ENCODE data around the gene ASB2. TPM values are rescaled to one million over a fixed set of nuclear protein-coding genes. Genes with fewer than 3 reads are reported as not detected.

The ASB2 gene
- total and polyA plus RNA-seq, 5 donors, result 112 to 141 (median 120) TPM

GRCh38 chr14:93911975-93912615 is 64.3 kb downstream of the ASB2 start:
- Histone ChIP-seq H3K4me1 (ENCODE audit: control insufficient read depth, insufficient read depth, low read length) (no peaks in the 10 kb centered on the region), H3K4me3 (ENCODE audit: low read length) (no peak overlapping the region), H3K27ac (ENCODE audit: low read length) (no peak overlapping the region), H3K9me3 (ENCODE audit: control insufficient read depth, low read length) (no peaks in the 10 kb centered on the region), H3K27me3 (ENCODE audit: control insufficient read depth, insufficient read depth) (no peaks in the 10 kb centered on the region)
- ATAC-seq (no peak), DNase-seq (no peak)
- 71% methylated on average over 5 of the region's 5 CpGs for WGBS
- intact Hi-C loops (cut with DNase I), result no loop called here

DNA sequence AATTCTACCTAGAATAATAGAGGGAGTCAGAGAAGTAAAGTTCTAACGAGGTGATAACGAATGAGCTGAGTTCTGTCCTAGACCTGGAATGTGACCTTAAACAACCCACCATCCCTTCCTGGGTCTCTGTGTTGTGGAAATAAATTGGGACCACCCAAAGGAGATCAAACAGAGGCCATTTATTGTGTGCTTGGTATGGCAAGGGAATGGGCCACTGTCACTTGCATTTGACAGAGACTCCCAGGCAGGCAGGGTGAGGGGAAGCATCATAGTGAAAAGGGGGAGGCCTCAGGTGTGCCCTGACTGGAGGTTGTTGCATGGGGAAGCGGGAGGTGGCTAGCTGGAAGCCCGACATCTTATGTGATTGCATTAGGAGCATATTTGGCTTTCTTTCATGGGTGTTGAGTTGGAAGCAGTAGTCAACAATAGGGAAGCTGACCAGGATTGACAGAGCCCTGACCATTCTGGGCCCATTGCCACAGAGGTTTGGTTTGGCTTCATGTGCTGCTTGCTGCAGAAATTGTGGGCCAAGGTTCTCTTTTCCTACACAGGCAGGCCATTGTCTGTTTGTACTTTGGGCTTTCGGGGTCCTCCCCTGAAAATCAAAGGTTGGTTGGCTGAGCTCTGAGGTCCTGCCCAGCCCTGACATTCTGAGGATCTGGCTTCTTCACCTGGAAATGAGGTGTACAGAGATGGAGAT is 66.8 kb downstream of the ASB2 start:
- Histone ChIP-seq H3K4me1 (ENCODE audit: control insufficient read depth, insufficient read depth, low read length) (no peaks in the 10 kb centered on the region), H3K4me3 (ENCODE audit: low read length) (no peak overlapping the region), H3K27me3 (ENCODE audit: control insufficient read depth, insufficient read depth) (no peaks in the 10 kb centered on the region), H3K9me3 (ENCODE audit: control insufficient read depth, low read length) (no peaks in the 10 kb centered on the region), H3K27ac (ENCODE audit: low read length) (no peak overlapping the region)
- DNase-seq (no peak), ATAC-seq (no peak)
- intact Hi-C loops (cut with DNase I), result no loop called here
- WGBS, result 75% methylated on average over 5 of the region's 5 CpGs

DNA sequence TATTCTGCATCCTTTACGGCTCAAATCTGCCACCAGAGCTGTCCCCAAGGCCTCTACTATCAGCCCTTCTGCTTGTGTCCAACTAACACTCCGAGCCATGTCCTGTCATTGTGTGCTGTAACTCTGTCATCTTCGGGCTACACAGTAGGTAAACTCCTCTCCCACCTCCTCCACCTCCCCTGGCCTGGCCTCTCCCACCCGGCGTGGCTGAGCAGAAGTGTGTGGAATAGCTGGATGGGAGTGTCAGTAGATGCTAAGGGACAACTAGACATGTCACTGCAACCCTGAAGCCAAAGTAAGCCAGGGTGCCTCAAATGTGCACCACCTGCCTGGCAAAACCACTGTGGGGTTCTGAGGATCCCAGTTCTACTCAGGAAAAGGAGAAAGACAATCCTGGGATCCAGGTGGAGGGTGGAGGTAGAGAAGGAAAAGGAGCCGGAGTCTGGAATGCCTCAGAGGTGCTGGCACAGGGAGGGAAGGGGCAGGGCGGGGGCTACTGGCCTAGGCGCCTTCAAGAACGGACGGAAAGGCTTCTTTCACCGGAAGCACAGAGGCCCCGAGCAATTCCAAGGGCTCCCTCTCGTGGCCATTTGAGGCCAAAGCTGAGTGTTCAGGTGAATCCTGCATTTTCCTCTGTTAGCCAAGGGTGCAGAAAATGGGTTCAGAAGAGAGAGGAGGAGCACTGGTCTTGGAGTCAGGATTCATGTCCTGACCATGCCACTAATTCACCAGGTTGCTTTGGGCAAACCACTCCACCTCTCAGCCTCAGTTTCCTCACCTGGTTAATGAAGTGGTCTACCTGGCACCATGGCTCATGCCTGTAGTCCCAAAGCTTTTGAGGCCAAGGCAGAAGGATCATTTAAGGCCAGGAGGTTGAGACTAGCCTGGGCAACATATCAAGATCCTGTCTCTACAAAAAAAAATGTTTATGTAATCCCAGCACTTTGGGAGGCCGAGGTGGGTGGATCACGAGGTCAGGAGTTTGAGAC is 69.7 kb downstream of the ASB2 start:
- ATAC-seq (peak in 1 of 2 donors; percentile 27), DNase-seq (peak in 2 of 3 donors; percentile 52 to 79)
- Histone ChIP-seq H3K9me3 (ENCODE audit: control insufficient read depth, low read length) (no peaks in the 10 kb centered on the region), H3K27ac (ENCODE audit: low read length) (no peak overlapping the region), H3K4me3 (ENCODE audit: low read length) (no peak overlapping the region), H3K27me3 (ENCODE audit: control insufficient read depth, insufficient read depth) (no peaks in the 10 kb centered on the region), H3K4me1 (ENCODE audit: control insufficient read depth, insufficient read depth, low read length) (no peaks in the 10 kb centered on the region)
- intact Hi-C loops (cut with DNase I), result no loop called here
- WGBS, result 49% methylated on average over 15 of the region's 15 CpGs

- intact Hi-C loops (cut with DNase I), result no loop called here
- H3K27me3 ChIP-seq (ENCODE audit: control insufficient read depth, insufficient read depth), result no peaks in the 10 kb centered on the region
- no peak overlapping the region for H3K27ac ChIP-seq (ENCODE audit: low read length)
- H3K9me3 ChIP-seq (ENCODE audit: control insufficient read depth, low read length), result no peaks in the 10 kb centered on the region
- ATAC-seq, result no peak
- no peak overlapping the region for H3K4me3 ChIP-seq (ENCODE audit: low read length)
- 59% methylated on average over 4 of the region's 4 CpGs for WGBS
- no peaks in the 10 kb centered on the region for H3K4me1 ChIP-seq (ENCODE audit: control insufficient read depth, insufficient read depth, low read length)
- DNase-seq, result no peak
These were observed 70.7 kb downstream of the ASB2 start for GRCh38 chr14:93905623-93906022.

DNA sequence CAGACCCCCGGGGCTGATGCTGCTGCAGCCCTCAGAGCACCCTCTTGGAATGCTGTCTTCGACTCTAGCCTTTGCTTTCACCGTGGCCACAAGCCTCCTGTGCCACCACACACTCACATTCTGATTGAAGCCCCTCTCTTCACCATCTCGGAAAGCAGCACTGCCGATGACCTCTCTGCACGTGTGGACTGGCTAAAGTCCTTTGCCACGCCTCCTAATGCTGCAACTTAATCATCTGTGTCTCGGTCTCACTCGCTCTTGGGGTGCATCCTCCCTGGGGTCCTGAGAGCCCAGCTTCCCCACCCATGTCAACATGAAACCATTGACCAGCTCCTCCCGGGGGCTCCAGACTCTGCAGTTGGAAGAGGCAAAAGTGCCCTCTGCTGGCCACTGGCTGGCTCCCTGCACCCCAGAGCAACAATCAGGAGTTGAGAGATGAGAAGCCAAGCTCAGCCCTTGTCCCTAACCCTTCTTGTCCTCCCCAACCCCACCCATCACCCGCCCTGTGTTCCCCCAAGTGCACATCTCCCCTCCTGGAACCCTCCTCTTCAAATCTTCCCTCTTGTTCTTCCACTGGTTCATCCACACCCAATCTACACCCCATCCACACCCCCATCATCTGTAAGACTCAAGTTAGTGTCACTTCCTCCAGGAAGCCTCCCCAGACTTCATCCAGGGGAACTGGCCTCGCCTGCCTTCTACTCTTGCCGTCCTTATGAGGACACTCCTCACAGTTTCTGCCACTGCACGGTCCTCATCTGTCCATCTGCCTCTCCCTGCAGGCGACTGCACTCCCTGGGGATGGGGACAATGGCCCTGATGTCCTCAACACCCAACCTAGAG is 72.8 kb downstream of the ASB2 start:
- no peak overlapping the region for H3K4me3 ChIP-seq (ENCODE audit: low read length)
- intact Hi-C loops (cut with DNase I), result loop anchor here in 1 of 4 donors (5.0 kb wide), 1 partner anchor 256 kb away; no protein-coding TSS in a partner anchor
- peak in 1 of 3 donors; percentile 58 for DNase-seq
- H3K4me1 ChIP-seq (ENCODE audit: control insufficient read depth, insufficient read depth, low read length), result no peaks in the 10 kb centered on the region
- no peak overlapping the region for H3K27ac ChIP-seq (ENCODE audit: low read length)
- H3K27me3 ChIP-seq (ENCODE audit: control insufficient read depth, insufficient read depth), result no peaks in the 10 kb centered on the region
- ATAC-seq, result no peak
- no peaks in the 10 kb centered on the region for H3K9me3 ChIP-seq (ENCODE audit: control insufficient read depth, low read length)
- 48% methylated on average over 15 of the region's 15 CpGs for WGBS

- H3K27me3 ChIP-seq (ENCODE audit: control insufficient read depth, insufficient read depth), result no peaks in the 10 kb centered on the region
- WGBS, result 73% methylated on average over 13 of the region's 13 CpGs
- no peak for ATAC-seq
These were observed 73.6 kb downstream of the ASB2 start for GRCh38 chr14:93902619-93903307.

GRCh38 chr14:93901813-93902212 is 74.6 kb downstream of the ASB2 start:
- Histone ChIP-seq H3K27me3 (ENCODE audit: control insufficient read depth, insufficient read depth) (no peaks in the 10 kb centered on the region), H3K9me3 (ENCODE audit: control insufficient read depth, low read length) (no peaks in the 10 kb centered on the region), H3K4me3 (ENCODE audit: low read length) (no peak overlapping the region), H3K4me1 (ENCODE audit: control insufficient read depth, insufficient read depth, low read length) (no peaks in the 10 kb centered on the region), H3K27ac (ENCODE audit: low read length) (no peak overlapping the region)
- intact Hi-C loops (cut with DNase I), result loop anchor here in 1 of 4 donors (5.0 kb wide), 1 partner anchor 255 kb away; no protein-coding TSS in a partner anchor
- 34% methylated on average over 6 of the region's 6 CpGs for WGBS
- peak in 1 of 2 donors; percentile 22 for ATAC-seq
- no peak for DNase-seq

More at GRCh38 chr14:93902619-93903307, 73.6 kb downstream of the ASB2 start:
- intact Hi-C loops (cut with DNase I), result loop anchor here in 1 of 4 donors (5.0 kb wide), 1 partner anchor 255 kb away; no protein-coding TSS in a partner anchor
- Histone ChIP-seq H3K4me3 (ENCODE audit: low read length) (no peak overlapping the region), H3K27ac (ENCODE audit: low read length) (no peak overlapping the region), H3K9me3 (ENCODE audit: control insufficient read depth, low read length) (no peaks in the 10 kb centered on the region), H3K4me1 (ENCODE audit: control insufficient read depth, insufficient read depth, low read length) (no peaks in the 10 kb centered on the region)
- DNase-seq, result no peak

GRCh38 chr14:93898731-93899130 is 77.6 kb downstream of the ASB2 start:
- no peaks in the 10 kb centered on the region for H3K4me1 ChIP-seq (ENCODE audit: control insufficient read depth, insufficient read depth, low read length)
- intact Hi-C loops (cut with DNase I), result no loop called here
- H3K27me3 ChIP-seq (ENCODE audit: control insufficient read depth, insufficient read depth), result no peaks in the 10 kb centered on the region
- no peak overlapping the region for H3K27ac ChIP-seq (ENCODE audit: low read length)
- ATAC-seq, result no peak
- no peaks in the 10 kb centered on the region for H3K9me3 ChIP-seq (ENCODE audit: control insufficient read depth, low read length)
- H3K4me3 ChIP-seq (ENCODE audit: low read length), result no peak overlapping the region
- WGBS, result 85% methylated on average over 5 of the region's 5 CpGs
- no peak for DNase-seq

- no peaks in the 10 kb centered on the region for H3K27me3 ChIP-seq (ENCODE audit: control insufficient read depth, insufficient read depth)
- WGBS, result 79% methylated on average over 15 of the region's 15 CpGs
- H3K9me3 ChIP-seq (ENCODE audit: control insufficient read depth, low read length), result no peaks in the 10 kb centered on the region
- DNase-seq (no peak), ATAC-seq (no peak)
- no peak overlapping the region for H3K27ac ChIP-seq (ENCODE audit: low read length)
- intact Hi-C loops (cut with DNase I), result no loop called here
- H3K4me1 ChIP-seq (ENCODE audit: control insufficient read depth, insufficient read depth, low read length), result no peaks in the 10 kb centered on the region
- H3K4me3 ChIP-seq (ENCODE audit: low read length), result no peak overlapping the region
These were observed 78.2 kb downstream of the ASB2 start for GRCh38 chr14:93898081-93898611.
